Stimulated activated CD8-positive, alpha-beta memory T cell treated with anti-CD3 and anti-CD28 coated beads, Interleukin-12 subunit alpha, Interleukin-12 subunit beta, amount 100 ng/mL, for 24 hours (primary cell): ENCODE data around the gene ANAPC5.
A peak's percentile ranks its signal among the peaks of the same experiment; 100 is the strongest.
"Not testable (repeated sequence)": the region's sequence is repeated elsewhere in the genome, so short reads cannot be mapped to it uniquely, and the experiment has no call there.

ENCODE experiments used
- DNase-seq: peaks from one replicate; pipeline ENCODE4 v3.0.0-alpha.2; 2020; ENCODE audit errors: extremely low read depth

Gene ANAPC5

GRCh38 chr12:121318121-121318520 is 34.1 kb downstream of the ANAPC5 start:
- no peak for DNase-seq

DNA sequence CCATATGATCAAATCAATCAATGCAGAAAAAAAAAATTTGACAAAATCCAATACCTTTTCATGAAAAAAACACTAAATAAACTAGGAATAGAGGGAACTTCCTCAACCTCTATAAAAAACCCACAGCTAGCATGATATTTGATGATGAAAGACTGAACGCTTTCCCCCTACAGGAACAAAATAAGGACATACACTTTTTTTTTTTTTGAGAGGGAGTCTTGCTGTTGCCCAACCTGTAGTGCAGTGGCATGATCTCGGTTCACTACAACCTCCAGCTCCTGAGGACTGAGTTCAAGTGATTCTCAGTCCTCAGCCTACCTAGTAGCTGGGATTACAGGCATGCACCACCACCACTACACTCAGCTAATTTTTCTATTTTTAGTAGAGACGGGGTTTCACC is 37.8 kb downstream of the ANAPC5 start:
- no peak for DNase-seq

- not testable (repeated sequence) for DNase-seq
These were observed 42.0 kb downstream of the ANAPC5 start for GRCh38 chr12:121310231-121310630.

DNA sequence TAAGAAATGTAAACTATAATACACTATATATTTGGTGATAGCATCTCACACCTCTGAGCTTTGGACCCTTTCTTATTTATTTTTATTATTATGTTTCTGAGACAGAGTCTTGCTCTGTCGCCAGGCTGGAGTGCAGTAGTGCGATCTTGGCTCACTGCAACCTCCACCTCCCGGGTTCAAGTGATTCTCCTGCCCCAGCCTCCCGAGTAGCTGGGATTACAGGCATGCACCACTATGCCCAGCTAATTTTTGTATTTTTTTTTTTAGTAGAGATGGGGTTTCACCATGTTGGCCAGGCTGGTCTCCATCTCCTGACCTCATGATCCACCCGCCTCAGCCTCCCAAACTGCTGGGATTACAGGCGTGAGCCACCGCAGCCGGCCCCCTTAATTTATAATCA is 44.8 kb downstream of the ANAPC5 start:
- not testable (repeated sequence) for DNase-seq

- no peak for DNase-seq
These were observed 47.9 kb downstream of the ANAPC5 start for GRCh38 chr12:121304306-121304705.

- no peak for DNase-seq
These were observed 50.3 kb downstream of the ANAPC5 start for GRCh38 chr12:121301876-121302275.

GRCh38 chr12:121300083-121300819 is 52.0 kb downstream of the ANAPC5 start:
- DNase-seq, result no peak

DNA sequence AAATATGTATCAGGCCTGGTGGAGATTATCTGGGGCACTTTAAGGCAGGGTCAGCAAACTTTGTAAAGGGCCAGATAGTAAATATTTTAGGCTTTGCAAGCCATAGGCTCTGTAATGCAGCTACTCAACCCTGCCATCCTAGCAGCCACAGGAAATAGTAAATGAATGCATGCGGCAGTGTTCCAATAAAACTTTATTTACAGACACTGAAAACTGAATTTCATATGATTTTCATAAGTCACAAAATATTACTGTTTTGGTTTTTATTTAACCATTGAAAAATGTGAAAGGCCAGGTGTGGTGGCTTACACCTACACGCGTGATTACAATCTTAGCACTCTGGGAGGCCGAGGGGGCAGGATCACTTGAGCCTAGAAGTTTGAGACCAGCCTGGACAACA is 52.5 kb downstream of the ANAPC5 start:
- no peak for DNase-seq

GRCh38 chr12:121298411-121298810 is 53.8 kb downstream of the ANAPC5 start:
- DNase-seq, result not testable (repeated sequence)

GRCh38 chr12:121297435-121297991 is 54.7 kb downstream of the ANAPC5 start:
- DNase-seq, result peak; percentile 33

DNA sequence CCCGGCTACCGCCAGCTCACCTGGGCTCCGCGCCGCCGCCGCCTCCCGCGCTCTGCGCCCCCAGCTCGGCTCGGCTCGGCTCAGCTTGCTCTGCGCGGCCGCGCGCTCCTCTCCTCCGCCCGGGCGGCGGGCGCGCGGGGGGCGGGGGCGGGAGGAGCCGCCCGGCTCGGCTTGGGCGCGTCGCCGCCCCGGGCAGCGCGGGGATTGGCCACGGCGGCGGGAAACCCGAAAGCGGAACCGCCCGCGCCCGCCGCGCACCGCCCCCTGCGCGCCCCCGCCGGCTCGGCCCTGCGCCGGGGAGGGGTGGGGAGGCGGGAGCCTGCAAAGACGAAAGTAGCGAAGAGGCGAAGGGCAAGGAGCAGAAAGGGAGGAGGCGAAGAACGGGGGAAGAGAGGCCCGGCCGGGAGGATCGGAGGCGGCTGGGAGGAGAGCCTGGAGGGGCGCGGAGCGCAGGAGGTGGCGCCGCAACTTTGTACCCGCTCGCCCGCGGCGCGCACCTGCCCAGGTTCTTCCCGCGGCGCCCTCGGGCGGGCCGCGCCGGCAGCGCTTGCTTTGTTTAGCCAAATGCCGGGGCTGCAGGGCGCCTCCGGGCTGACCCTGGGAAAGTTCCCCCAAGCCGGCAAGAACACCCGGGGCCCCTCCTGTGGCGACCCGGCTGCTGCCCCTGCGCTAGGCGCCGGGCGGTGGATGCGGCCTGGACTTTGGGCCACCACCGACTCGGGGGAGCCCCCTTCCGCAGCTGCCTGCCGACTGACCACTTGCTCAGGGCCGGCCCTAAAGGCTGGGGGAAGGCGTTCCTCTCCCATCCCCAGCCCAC is 55.4 kb downstream of the ANAPC5 start, which contains the start of gene CAMKK2:
Gene CAMKK2 (minus strand): TSS at position 92 of the 817 bp plus-strand sequence. CDS start 22,183 bp downstream, outside the sequence.
- peak; percentile 64 for DNase-seq

- no peak for DNase-seq
These were observed 56.2 kb downstream of the ANAPC5 start for GRCh38 chr12:121295746-121296617.

GRCh38 chr12:121295116-121295745 is 57.0 kb downstream of the ANAPC5 start:
- no peak for DNase-seq

DNA sequence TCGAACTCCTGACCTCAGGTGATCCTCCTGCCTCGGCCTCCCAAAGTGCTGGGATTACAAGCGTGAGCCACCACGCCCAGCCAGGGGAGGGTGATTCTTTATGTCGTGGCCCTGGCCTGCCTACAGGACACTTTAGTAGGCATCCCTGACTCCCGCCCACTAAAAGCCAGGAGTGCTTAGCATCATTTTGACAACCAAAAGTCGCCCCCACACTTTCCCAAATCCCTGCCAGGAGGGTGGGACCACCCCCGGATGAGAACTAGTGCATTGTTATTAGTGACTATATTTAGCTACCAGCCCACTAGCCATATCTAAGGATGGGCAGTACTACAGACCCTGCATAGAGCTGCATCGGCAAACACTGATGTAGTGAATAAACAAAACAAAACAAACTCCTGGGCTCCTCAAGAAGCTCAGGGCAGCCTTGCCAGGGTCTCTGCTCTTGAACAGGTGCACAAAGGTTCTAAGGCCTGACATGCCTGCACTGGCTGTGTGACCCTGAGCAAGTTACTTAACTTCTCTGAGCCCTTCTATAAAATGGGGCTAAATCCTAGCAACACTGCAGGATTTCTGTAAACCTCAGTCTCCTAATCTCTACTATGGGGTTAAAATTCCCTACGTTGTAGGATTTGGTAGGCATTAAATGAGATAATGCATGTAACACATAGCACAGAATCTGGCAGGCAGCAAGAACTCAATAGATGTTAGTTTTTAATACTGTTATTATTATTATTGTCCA is 57.9 kb downstream of the ANAPC5 start:
- no peak for DNase-seq

GRCh38 chr12:121293603-121294002 is 58.6 kb downstream of the ANAPC5 start:
- no peak for DNase-seq

DNA sequence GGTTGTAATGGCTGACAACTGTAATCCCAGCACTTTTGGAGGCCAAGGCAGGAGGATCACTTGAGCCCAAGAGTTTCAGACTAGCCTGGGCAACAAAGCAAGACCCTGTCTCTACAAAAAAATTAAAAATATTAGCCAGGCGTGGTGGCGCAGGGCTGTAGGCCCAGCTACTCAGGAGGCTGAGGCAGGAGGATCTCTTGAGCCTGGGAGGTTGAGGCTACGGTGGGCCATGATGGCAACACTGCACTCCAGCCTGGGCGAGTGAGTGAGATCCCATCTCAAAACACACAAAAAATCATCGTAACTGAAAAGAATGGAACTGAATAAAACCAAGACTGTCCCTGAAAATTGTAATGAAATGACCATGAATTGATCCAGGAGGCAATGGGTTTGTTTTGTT is 61.8 kb downstream of the ANAPC5 start:
- DNase-seq, result no peak

DNA sequence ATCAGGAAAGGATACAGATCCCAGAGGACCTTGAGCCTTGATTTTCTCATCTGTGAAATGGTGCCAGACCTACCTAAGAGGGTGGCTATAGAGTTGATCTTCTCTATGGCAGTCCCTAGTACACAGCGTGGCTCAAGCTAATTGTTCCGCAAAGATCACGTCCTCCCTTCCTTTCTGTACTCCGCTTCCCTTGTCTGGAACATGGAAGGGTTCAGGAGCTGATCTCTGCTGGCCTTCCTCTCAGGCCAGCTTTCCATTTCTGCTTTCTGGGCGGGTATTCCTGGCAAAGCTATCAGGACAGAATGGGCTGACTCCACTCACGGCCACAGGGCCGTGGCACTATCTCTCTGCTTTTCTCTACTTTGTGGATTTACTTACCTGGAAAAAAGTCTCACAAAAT is 62.2 kb downstream of the ANAPC5 start:
- DNase-seq, result no peak

DNA sequence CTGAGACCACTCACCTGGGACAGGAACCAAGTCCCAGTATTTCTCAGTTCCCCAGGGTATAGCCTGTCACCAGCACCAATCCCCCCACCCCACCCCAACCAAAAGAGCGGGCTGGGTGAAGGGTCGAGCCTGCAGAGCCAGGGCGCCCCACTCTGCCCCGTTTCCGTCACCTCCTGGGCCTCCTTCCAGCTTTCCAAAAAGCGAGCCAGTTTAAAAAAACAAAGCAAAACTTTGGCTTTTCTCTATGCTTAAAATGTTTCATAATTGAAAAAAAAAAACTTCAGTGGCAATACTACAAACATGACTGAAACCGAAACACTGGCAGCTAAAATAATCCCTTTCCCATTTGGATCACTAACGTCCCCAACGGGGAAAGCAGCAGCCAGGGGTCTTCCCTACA is 63.2 kb downstream of the ANAPC5 start:
- DNase-seq, result no peak

GRCh38 chr12:121288158-121288845 is 63.9 kb downstream of the ANAPC5 start:
- DNase-seq, result no peak
